ENCODE data around the gene IDH3G. TPM values are rescaled to one million over a fixed set of nuclear protein-coding genes. Genes with fewer than 3 reads are reported as not detected.
A peak's percentile ranks its signal among the peaks of the same experiment; 100 is the strongest.

The IDH3G gene
- total RNA-seq, 1 donor, result 40.2 TPM

- H3K4me2 ChIP-seq (ENCODE audit: insufficient read depth, low read length), result peak overlapping the region; percentile 74
- peak; percentile 77 for DNase-seq (ENCODE audit: insufficient read length, low spot score, missing footprints)
- no peaks in the 10 kb centered on the region for H3K36me3 ChIP-seq (ENCODE audit: insufficient read depth, low read length)
- no peak overlapping the region for H3K27ac ChIP-seq (ENCODE audit: low read depth, low read length)
- no peaks in the 10 kb centered on the region for H3K27me3 ChIP-seq (ENCODE audit: insufficient read depth, low read length)
- H3K4me3 ChIP-seq (ENCODE audit: insufficient read depth, low read length), result peak overlapping the region; percentile 70
- no peak overlapping the region for H2AFZ ChIP-seq (ENCODE audit: low read length)
- peaks cover 9% of the 10 kb centered on the region for H4K20me1 ChIP-seq (ENCODE audit: insufficient read depth, low read length)
- no peaks in the 10 kb centered on the region for H3K9me3 ChIP-seq (ENCODE audit: low read depth, low read length)
- peaks cover 5% of the 10 kb centered on the region for H3K4me1 ChIP-seq (ENCODE audit: insufficient read depth, low read length)
- peaks cover 6% of the 10 kb centered on the region for H3K79me2 ChIP-seq (ENCODE audit: insufficient read depth, low read length)
- TF ChIP-seq CTCF (IDR thresholded peaks at IDR 0.05; ENCODE audit: extremely low read depth, low read depth, low read length), result no peak
Measured at GRCh38 chrX:153764786-153765137, 29.4 kb downstream of the IDH3G start.

- Histone ChIP-seq H4K20me1 (ENCODE audit: insufficient read depth, low read length) (peaks cover 9% of the 10 kb centered on the region), H3K79me2 (ENCODE audit: insufficient read depth, low read length) (peaks cover 6% of the 10 kb centered on the region), H3K4me2 (ENCODE audit: insufficient read depth, low read length) (peak within 1 kb of the TSS; percentile 74), H3K27me3 (ENCODE audit: insufficient read depth, low read length) (no peaks in the 10 kb centered on the region), H3K4me1 (ENCODE audit: insufficient read depth, low read length) (peaks cover 5% of the 10 kb centered on the region), H3K27ac (ENCODE audit: low read depth, low read length) (no peak within 1 kb of the TSS), H3K36me3 (ENCODE audit: insufficient read depth, low read length) (no peaks in the 10 kb centered on the region), H2AFZ (ENCODE audit: low read length) (peak within 1 kb of the TSS; percentile 37), H3K4me3 (ENCODE audit: insufficient read depth, low read length) (peak within 1 kb of the TSS; percentile 70), H3K9me3 (ENCODE audit: low read depth, low read length) (no peaks in the 10 kb centered on the region)
- peak; percentile 98 for DNase-seq (ENCODE audit: insufficient read length, low spot score, missing footprints)
- TF ChIP-seq CTCF (IDR thresholded peaks at IDR 0.05; ENCODE audit: extremely low read depth, low read depth, low read length), result peak; percentile 77
Measured at GRCh38 chrX:153763989-153764755, 30.0 kb downstream of the IDH3G start, which contains the start of gene PLXNB3. TSS of gene PLXNB3 (plus strand) at chrX:153764249. CDS start at chrX:153765536, 1,287 bp downstream.

GRCh38 chrX:153763298-153763932, 30.8 kb downstream of the IDH3G start:
- peaks cover 9% of the 10 kb centered on the region for H4K20me1 ChIP-seq (ENCODE audit: insufficient read depth, low read length)
- no peaks in the 10 kb centered on the region for H3K27me3 ChIP-seq (ENCODE audit: insufficient read depth, low read length)
- TF ChIP-seq CTCF (IDR thresholded peaks at IDR 0.05; ENCODE audit: extremely low read depth, low read depth, low read length), result no peak
- no peak overlapping the region for H2AFZ ChIP-seq (ENCODE audit: low read length)
- H3K4me2 ChIP-seq (ENCODE audit: insufficient read depth, low read length), result no peak overlapping the region
- H3K4me3 ChIP-seq (ENCODE audit: insufficient read depth, low read length), result no peak overlapping the region
- peaks cover 6% of the 10 kb centered on the region for H3K79me2 ChIP-seq (ENCODE audit: insufficient read depth, low read length)
- H3K36me3 ChIP-seq (ENCODE audit: insufficient read depth, low read length), result no peaks in the 10 kb centered on the region
- no peaks in the 10 kb centered on the region for H3K9me3 ChIP-seq (ENCODE audit: low read depth, low read length)
- peaks cover 5% of the 10 kb centered on the region for H3K4me1 ChIP-seq (ENCODE audit: insufficient read depth, low read length)
- DNase-seq (ENCODE audit: insufficient read length, low spot score, missing footprints), result peak; percentile 72
- H3K27ac ChIP-seq (ENCODE audit: low read depth, low read length), result no peak overlapping the region

- H2AFZ ChIP-seq (ENCODE audit: low read length), result no peak overlapping the region
- no peak overlapping the region for H3K27ac ChIP-seq (ENCODE audit: low read depth, low read length)
- peaks cover 5% of the 10 kb centered on the region for H3K4me1 ChIP-seq (ENCODE audit: insufficient read depth, low read length)
- H3K9me3 ChIP-seq (ENCODE audit: low read depth, low read length), result no peaks in the 10 kb centered on the region
- no peaks in the 10 kb centered on the region for H3K36me3 ChIP-seq (ENCODE audit: insufficient read depth, low read length)
- H3K4me2 ChIP-seq (ENCODE audit: insufficient read depth, low read length), result no peak overlapping the region
- H3K27me3 ChIP-seq (ENCODE audit: insufficient read depth, low read length), result no peaks in the 10 kb centered on the region
- peaks cover 9% of the 10 kb centered on the region for H4K20me1 ChIP-seq (ENCODE audit: insufficient read depth, low read length)
- no peak overlapping the region for H3K4me3 ChIP-seq (ENCODE audit: insufficient read depth, low read length)
- peak; percentile 77 for DNase-seq (ENCODE audit: insufficient read length, low spot score, missing footprints)
- TF ChIP-seq CTCF (IDR thresholded peaks at IDR 0.05; ENCODE audit: extremely low read depth, low read depth, low read length), result no peak
- H3K79me2 ChIP-seq (ENCODE audit: insufficient read depth, low read length), result peaks cover 6% of the 10 kb centered on the region
Measured at GRCh38 chrX:153762626-153763173, 31.5 kb downstream of the IDH3G start.
